ENCODE results near the gene SIGLEC11. TPM values are rescaled to one million over a fixed set of nuclear protein-coding genes. Genes with fewer than 3 reads are reported as not detected.
A peak's percentile ranks its signal among the peaks of the same experiment; 100 is the strongest.

Gene SIGLEC11
- total and polyA plus RNA-seq, 4 donors: 0.82 to 3.1 (median 1.6) TPM

- ATAC-seq (ENCODE audit: low FRiP score): no peak
- intact Hi-C loops (cut with DNase I): no loop called here
- no peaks in the 10 kb centered on the region for H3K27me3 ChIP-seq (ENCODE audit: control insufficient read depth in 1 of 2, insufficient read depth in 2 of 2, low read length in 1 of 2)
- no peaks in the 10 kb centered on the region for H3K9me3 ChIP-seq (ENCODE audit: control insufficient read depth, low read length)
- 93% methylated on average over 10 of the region's 10 CpGs for WGBS, 2 donors
- no peak for DNase-seq
- H3K4me1 ChIP-seq (ENCODE audit: control insufficient read depth in 1 of 2, insufficient read depth in 2 of 2, low read length in 2 of 2): no peaks in the 10 kb centered on the region
- H3K27ac ChIP-seq (ENCODE audit: low read depth in 1 of 2, low read length in 2 of 2): no peak overlapping the region
- no peak overlapping the region for H3K4me3 ChIP-seq (ENCODE audit: low read length in 2 of 2)
- H3K36me3 ChIP-seq (ENCODE audit: control insufficient read depth in 1 of 2, insufficient read depth in 2 of 2, low read length in 1 of 2): peaks cover 0 to 5% of the 10 kb centered on the region in 2 donors
These were observed 25.4 kb upstream of the SIGLEC11 start for GRCh38 chr19:49986354-49986753.

GRCh38 chr19:49985871-49986270 is 24.9 kb upstream of the SIGLEC11 start:
- no peaks in the 10 kb centered on the region for H3K27me3 ChIP-seq (ENCODE audit: control insufficient read depth in 1 of 2, insufficient read depth in 2 of 2, low read length in 1 of 2)
- ATAC-seq (ENCODE audit: low FRiP score) (no peak), DNase-seq (no peak)
- peaks cover 0 to 5% of the 10 kb centered on the region in 2 donors for H3K36me3 ChIP-seq (ENCODE audit: control insufficient read depth in 1 of 2, insufficient read depth in 2 of 2, low read length in 1 of 2)
- H3K4me1 ChIP-seq (ENCODE audit: control insufficient read depth in 1 of 2, insufficient read depth in 2 of 2, low read length in 2 of 2): no peaks in the 10 kb centered on the region
- WGBS, 2 donors: 87 to 89% methylated on average over 3 of the region's 3 CpGs
- H3K9me3 ChIP-seq (ENCODE audit: control insufficient read depth, low read length): no peaks in the 10 kb centered on the region
- no peak overlapping the region for H3K27ac ChIP-seq (ENCODE audit: low read depth in 1 of 2, low read length in 2 of 2)
- intact Hi-C loops (cut with DNase I): no loop called here
- no peak overlapping the region for H3K4me3 ChIP-seq (ENCODE audit: low read length in 2 of 2)

GRCh38 chr19:49984491-49984890 is 23.5 kb upstream of the SIGLEC11 start:
- Histone ChIP-seq H3K36me3 (ENCODE audit: control insufficient read depth in 1 of 2, insufficient read depth in 2 of 2, low read length in 1 of 2) (peaks cover 0 to 4% of the 10 kb centered on the region in 2 donors), H3K27me3 (ENCODE audit: control insufficient read depth in 1 of 2, insufficient read depth in 2 of 2, low read length in 1 of 2) (no peaks in the 10 kb centered on the region), H3K4me3 (ENCODE audit: low read length in 2 of 2) (no peak overlapping the region), H3K4me1 (ENCODE audit: control insufficient read depth in 1 of 2, insufficient read depth in 2 of 2, low read length in 2 of 2) (no peaks in the 10 kb centered on the region), H3K9me3 (ENCODE audit: control insufficient read depth, low read length) (no peaks in the 10 kb centered on the region), H3K27ac (ENCODE audit: low read depth in 1 of 2, low read length in 2 of 2) (no peak overlapping the region)
- WGBS, 2 donors: 87% methylated on average over 11 of the region's 11 CpGs
- DNase-seq (no peak), ATAC-seq (ENCODE audit: low FRiP score) (no peak)
- intact Hi-C loops (cut with DNase I): loop anchor here in 1 of 2 donors (5.0 kb wide), 1 partner anchor 47 kb away; no protein-coding TSS in a partner anchor

GRCh38 chr19:49983645-49984229 is 22.8 kb upstream of the SIGLEC11 start:
- intact Hi-C loops (cut with DNase I): loop anchor here (1.0 to 5.0 kb wide), 2 partner anchors 46 kb away; no protein-coding TSS in a partner anchor
- H3K4me3 ChIP-seq (ENCODE audit: low read length in 2 of 2): no peak overlapping the region
- 40 to 43% methylated on average over 10 of the region's 10 CpGs for WGBS, 2 donors
- peak; percentile 60 for ATAC-seq (ENCODE audit: low FRiP score)
- H3K4me1 ChIP-seq (ENCODE audit: control insufficient read depth in 1 of 2, insufficient read depth in 2 of 2, low read length in 2 of 2): no peaks in the 10 kb centered on the region
- DNase-seq: peak; percentile 67 to 85
- H3K36me3 ChIP-seq (ENCODE audit: control insufficient read depth in 1 of 2, insufficient read depth in 2 of 2, low read length in 1 of 2): peaks cover 0 to 3% of the 10 kb centered on the region in 2 donors
- no peaks in the 10 kb centered on the region for H3K27me3 ChIP-seq (ENCODE audit: control insufficient read depth in 1 of 2, insufficient read depth in 2 of 2, low read length in 1 of 2)
- H3K9me3 ChIP-seq (ENCODE audit: control insufficient read depth, low read length): no peaks in the 10 kb centered on the region
- H3K27ac ChIP-seq (ENCODE audit: low read depth in 1 of 2, low read length in 2 of 2): no peak overlapping the region

- no peak overlapping the region for H3K27ac ChIP-seq (ENCODE audit: low read depth in 1 of 2, low read length in 2 of 2)
- H3K4me3 ChIP-seq (ENCODE audit: low read length in 2 of 2): no peak overlapping the region
- intact Hi-C loops (cut with DNase I): loop anchor here in 1 of 2 donors (5.0 kb wide), 1 partner anchor 45 kb away; no protein-coding TSS in a partner anchor
- no peaks in the 10 kb centered on the region for H3K27me3 ChIP-seq (ENCODE audit: control insufficient read depth in 1 of 2, insufficient read depth in 2 of 2, low read length in 1 of 2)
- no peak for ATAC-seq (ENCODE audit: low FRiP score)
- no peaks in the 10 kb centered on the region for H3K4me1 ChIP-seq (ENCODE audit: control insufficient read depth in 1 of 2, insufficient read depth in 2 of 2, low read length in 2 of 2)
- no peak for DNase-seq
- H3K9me3 ChIP-seq (ENCODE audit: control insufficient read depth, low read length): no peaks in the 10 kb centered on the region
- 71 to 74% methylated on average over 21 of the region's 21 CpGs for WGBS, 2 donors
- peaks cover 0 to 3% of the 10 kb centered on the region in 2 donors for H3K36me3 ChIP-seq (ENCODE audit: control insufficient read depth in 1 of 2, insufficient read depth in 2 of 2, low read length in 1 of 2)
These were observed 20.9 kb upstream of the SIGLEC11 start for GRCh38 chr19:49981603-49982593.

- intact Hi-C loops (cut with DNase I): no loop called here
These were observed 17.4 kb upstream of the SIGLEC11 start for GRCh38 chr19:49978324-49978723.

GRCh38 chr19:49977881-49978280 is 16.9 kb upstream of the SIGLEC11 start:
- ATAC-seq (ENCODE audit: low FRiP score) (no peak), DNase-seq (no peak)
- Histone ChIP-seq H3K27ac (ENCODE audit: low read depth in 1 of 2, low read length in 2 of 2) (no peak overlapping the region), H3K27me3 (ENCODE audit: control insufficient read depth in 1 of 2, insufficient read depth in 2 of 2, low read length in 1 of 2) (no peaks in the 10 kb centered on the region), H3K4me1 (ENCODE audit: control insufficient read depth in 1 of 2, insufficient read depth in 2 of 2, low read length in 2 of 2) (no peaks in the 10 kb centered on the region), H3K4me3 (ENCODE audit: low read length in 2 of 2) (no peak overlapping the region), H3K36me3 (ENCODE audit: control insufficient read depth in 1 of 2, insufficient read depth in 2 of 2, low read length in 1 of 2) (no peaks in the 10 kb centered on the region), H3K9me3 (ENCODE audit: control insufficient read depth, low read length) (no peaks in the 10 kb centered on the region)
- intact Hi-C loops (cut with DNase I): no loop called here
- 84 to 87% methylated on average over 18 of the region's 18 CpGs for WGBS, 2 donors

More at GRCh38 chr19:49978324-49978723, 17.4 kb upstream of the SIGLEC11 start:
- Histone ChIP-seq H3K27me3 (ENCODE audit: control insufficient read depth in 1 of 2, insufficient read depth in 2 of 2, low read length in 1 of 2) (no peaks in the 10 kb centered on the region), H3K4me1 (ENCODE audit: control insufficient read depth in 1 of 2, insufficient read depth in 2 of 2, low read length in 2 of 2) (no peaks in the 10 kb centered on the region), H3K36me3 (ENCODE audit: control insufficient read depth in 1 of 2, insufficient read depth in 2 of 2, low read length in 1 of 2) (no peaks in the 10 kb centered on the region), H3K27ac (ENCODE audit: low read depth in 1 of 2, low read length in 2 of 2) (no peak overlapping the region), H3K9me3 (ENCODE audit: control insufficient read depth, low read length) (no peaks in the 10 kb centered on the region), H3K4me3 (ENCODE audit: low read length in 2 of 2) (no peak overlapping the region)
- ATAC-seq (ENCODE audit: low FRiP score) (no peak), DNase-seq (no peak)
- 83 to 84% methylated on average over 11 of the region's 11 CpGs for WGBS, 2 donors

GRCh38 chr19:49977076-49977475 is 16.1 kb upstream of the SIGLEC11 start:
- no peaks in the 10 kb centered on the region for H3K27me3 ChIP-seq (ENCODE audit: control insufficient read depth in 1 of 2, insufficient read depth in 2 of 2, low read length in 1 of 2)
- H3K4me1 ChIP-seq (ENCODE audit: control insufficient read depth in 1 of 2, insufficient read depth in 2 of 2, low read length in 2 of 2): no peaks in the 10 kb centered on the region
- no peak overlapping the region for H3K27ac ChIP-seq (ENCODE audit: low read depth in 1 of 2, low read length in 2 of 2)
- intact Hi-C loops (cut with DNase I): no loop called here
- no peaks in the 10 kb centered on the region for H3K36me3 ChIP-seq (ENCODE audit: control insufficient read depth in 1 of 2, insufficient read depth in 2 of 2, low read length in 1 of 2)
- WGBS, 2 donors: 85 to 87% methylated on average over 13 of the region's 13 CpGs
- ATAC-seq (ENCODE audit: low FRiP score) (no peak), DNase-seq (no peak)
- H3K9me3 ChIP-seq (ENCODE audit: control insufficient read depth, low read length): no peaks in the 10 kb centered on the region
- no peak overlapping the region for H3K4me3 ChIP-seq (ENCODE audit: low read length in 2 of 2)

Data from aorta (tissue), 5 donors.